Measurements from ENCODE around the gene WFS1.

DNA sequence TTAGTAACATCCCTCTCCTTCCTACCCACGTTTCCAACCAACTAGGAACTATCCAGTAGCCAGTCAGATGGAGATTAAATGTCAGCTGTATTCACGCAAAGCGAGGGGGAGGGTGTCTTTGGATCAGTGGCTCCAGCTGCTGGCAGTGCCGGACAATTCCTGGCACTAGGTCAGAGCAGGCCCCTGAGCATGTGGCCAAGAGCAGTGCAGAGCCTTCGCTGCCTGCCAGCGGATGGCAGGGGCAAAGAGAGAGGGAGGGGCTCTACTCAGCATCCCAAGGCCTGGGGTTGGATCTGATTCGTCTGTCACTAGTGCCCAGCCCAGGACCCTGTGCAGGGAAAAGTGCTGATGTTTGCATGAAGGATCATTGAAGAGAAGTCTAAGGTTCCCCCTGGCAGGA is 40.6 kb upstream of the WFS1 start:
- TF ChIP-seq, protein P1, sequence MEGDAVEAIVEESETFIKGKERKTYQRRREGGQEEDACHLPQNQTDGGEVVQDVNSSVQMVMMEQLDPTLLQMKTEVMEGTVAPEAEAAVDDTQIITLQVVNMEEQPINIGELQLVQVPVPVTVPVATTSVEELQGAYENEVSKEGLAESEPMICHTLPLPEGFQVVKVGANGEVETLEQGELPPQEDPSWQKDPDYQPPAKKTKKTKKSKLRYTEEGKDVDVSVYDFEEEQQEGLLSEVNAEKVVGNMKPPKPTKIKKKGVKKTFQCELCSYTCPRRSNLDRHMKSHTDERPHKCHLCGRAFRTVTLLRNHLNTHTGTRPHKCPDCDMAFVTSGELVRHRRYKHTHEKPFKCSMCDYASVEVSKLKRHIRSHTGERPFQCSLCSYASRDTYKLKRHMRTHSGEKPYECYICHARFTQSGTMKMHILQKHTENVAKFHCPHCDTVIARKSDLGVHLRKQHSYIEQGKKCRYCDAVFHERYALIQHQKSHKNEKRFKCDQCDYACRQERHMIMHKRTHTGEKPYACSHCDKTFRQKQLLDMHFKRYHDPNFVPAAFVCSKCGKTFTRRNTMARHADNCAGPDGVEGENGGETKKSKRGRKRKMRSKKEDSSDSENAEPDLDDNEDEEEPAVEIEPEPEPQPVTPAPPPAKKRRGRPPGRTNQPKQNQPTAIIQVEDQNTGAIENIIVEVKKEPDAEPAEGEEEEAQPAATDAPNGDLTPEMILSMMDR (IDR thresholded peaks at IDR 0.05), result no peak
- TF ChIP-seq EP300 (IDR thresholded peaks at IDR 0.05) (no peak), POLR2A (IDR thresholded peaks at IDR 0.05) (no peak)
